HG03108 (cell line): Measurements from ENCODE around the gene OR1L8.

Experiments
- ATAC-seq: cut with Tn5 transposase; IDR thresholded peaks from one replicate; pipeline ENCODE4 v1.9.1; 2021; ENCODE audit warnings: moderate library complexity; ENCODE audit not compliant: unreplicated experiment

Gene OR1L8

DNA sequence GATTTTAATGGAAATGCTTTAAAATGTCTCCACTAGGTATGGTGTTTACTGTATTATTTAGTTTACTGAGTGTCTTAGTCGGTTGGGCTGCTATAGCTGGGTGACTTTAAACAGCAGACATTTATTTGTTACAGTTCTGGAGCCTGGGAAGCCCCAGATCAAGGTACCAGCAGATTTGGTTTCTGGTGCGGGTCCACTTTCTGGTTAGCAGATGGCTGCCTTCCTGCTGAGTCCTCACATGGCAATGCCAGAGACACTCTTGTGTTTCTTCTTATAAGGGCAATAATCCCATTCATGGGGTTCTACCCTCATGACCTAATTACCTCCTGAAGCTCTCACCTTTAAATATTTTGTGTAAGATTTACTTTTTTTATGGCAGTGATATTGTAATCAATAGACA, 65.0 kb downstream of the OR1L8 start:
- no peak for ATAC-seq
